Erythroblast (primary cell): ENCODE measurements around the gene GNE.
A peak's percentile ranks its signal among the peaks of the same experiment; 100 is the strongest.
"Not testable (repeated sequence)": the region's sequence is repeated elsewhere in the genome, so short reads cannot be mapped to it uniquely, and the experiment has no call there.

ENCODE experiments used
- DNase-seq, 2 experiments: peaks; one replicate each; lab custom pipeline; 2025; lab: John Stamatoyannopoulos, UW
- GATA1 ChIP-seq: IDR thresholded peaks from 2 replicates; pipeline ENCODE4 v1.6.1; 2011; ENCODE audit warnings: low read depth, mild to moderate bottlenecking, control low read depth, low read length, moderate library complexity
- POLR2A ChIP-seq: IDR thresholded peaks from 2 replicates; pipeline ENCODE4 v1.6.1; 2011; ENCODE audit warnings: mild to moderate bottlenecking, low read length

Gene GNE

GRCh38 chr9:36208521-36209253, 49.6 kb downstream of the GNE start:
- DNase-seq = no peak
- TF ChIP-seq GATA1 (no peak), POLR2A (no peak)

DNA sequence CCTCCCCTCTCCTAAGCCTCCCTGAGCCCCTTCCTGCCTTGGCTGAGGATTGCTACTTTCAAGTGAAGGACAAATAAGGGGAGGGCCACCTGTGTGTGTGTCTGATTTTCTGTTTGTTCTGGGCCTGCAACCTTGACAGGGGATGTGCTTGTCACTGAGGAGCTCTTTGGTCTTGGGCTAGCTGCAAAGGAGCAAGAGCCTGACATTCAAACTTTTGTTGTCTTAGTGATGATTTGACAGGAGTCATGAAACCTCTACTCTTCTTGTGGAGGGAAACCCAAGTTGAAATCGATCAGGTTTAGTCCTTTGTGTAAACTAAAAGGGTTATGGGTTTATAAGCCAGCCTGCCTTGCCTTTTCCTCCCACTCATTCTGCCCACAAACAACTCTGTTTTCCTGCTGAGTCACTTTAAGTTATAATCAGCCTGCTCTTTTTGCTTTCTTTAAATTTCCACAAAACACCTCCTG, 50.7 kb downstream of the GNE start:
- TF ChIP-seq POLR2A = no peak
- TF ChIP-seq GATA1 = no peak

DNA sequence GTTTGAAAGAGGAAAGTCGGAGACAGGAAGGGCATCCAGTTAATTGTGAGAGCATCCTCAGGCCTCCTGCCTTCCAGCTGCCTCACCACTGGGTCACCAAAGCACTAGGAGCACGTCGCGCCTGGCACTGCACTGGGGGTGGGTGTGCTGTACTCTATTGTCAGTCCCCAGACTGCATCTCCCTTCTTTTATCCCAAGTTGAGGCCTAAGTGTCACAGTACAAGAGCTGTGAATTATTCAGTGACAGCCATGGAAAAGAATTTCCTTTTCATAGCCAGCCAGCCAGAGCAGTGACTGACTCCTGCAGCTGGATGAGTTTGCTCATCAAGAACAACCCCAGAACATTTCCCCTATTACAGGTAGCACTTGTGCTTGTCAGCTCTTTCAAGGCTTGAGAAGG, 51.2 kb downstream of the GNE start:
- DNase-seq = no peak

More for the DNA sequence above, 50.7 kb downstream of the GNE start:
- DNase-seq = peak in 1 of 2 experiments; percentile 35

GRCh38 chr9:36204906-36205547, 53.2 kb downstream of the GNE start:
- DNase-seq = no peak
- TF ChIP-seq GATA1 = no peak
- TF ChIP-seq POLR2A = no peak

More for the DNA sequence above, 51.2 kb downstream of the GNE start:
- TF ChIP-seq POLR2A (no peak), GATA1 (no peak)

- no peak for TF ChIP-seq POLR2A
- no peak for TF ChIP-seq GATA1
- no peak for DNase-seq
These were observed 63.8 kb downstream of the GNE start for GRCh38 chr9:36194326-36195000.

DNA sequence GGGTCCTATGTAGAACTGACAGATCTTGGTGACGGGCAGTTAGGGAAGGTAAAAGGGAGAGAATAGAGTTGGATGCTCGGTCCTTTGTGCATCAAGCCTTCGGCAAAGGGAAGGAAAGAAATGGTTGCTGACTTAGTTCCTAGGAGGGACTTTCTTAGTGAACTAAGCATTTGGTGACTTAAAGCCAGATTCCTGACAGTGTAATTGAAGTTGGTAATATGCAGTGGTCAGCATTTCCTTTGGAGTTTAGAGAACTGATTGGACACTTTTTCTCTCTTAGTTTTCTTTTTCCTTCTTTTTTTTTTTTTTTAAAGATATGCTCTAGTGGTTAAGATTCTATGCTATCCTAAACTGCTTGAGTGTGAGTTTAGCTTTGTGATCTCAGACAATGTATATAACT, 65.2 kb downstream of the GNE start:
- TF ChIP-seq POLR2A (no peak), GATA1 (no peak)
- DNase-seq = no peak

- peak in 1 of 2 experiments; percentile 17 for DNase-seq
- no peak for TF ChIP-seq GATA1
- TF ChIP-seq POLR2A = no peak
These were observed 66.1 kb downstream of the GNE start for GRCh38 chr9:36192196-36192595.

DNA sequence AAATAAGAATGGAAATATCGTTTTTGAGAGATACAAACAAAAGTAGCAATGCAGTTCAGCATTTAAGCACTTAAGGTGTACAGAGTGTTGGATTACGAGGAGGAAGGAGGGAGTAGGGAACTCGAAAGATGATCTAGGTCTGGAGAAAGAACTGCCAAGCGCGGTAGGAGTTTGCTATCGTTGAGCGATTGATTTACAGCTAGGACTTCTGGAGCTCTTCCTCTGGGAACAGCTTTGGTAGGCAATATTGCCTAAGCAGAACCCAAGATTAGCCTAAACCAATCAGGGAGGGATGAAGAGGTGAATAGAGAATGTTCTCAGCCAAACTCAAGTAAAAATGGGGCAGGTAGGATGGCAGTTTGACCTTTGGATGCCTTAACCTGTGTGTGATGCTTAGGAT, 66.6 kb downstream of the GNE start:
- TF ChIP-seq POLR2A (no peak), GATA1 (no peak)
- peak in 1 of 2 experiments; percentile 57 for DNase-seq

- DNase-seq = peak; percentile 66 to 74
- TF ChIP-seq GATA1 = no peak
- no peak for TF ChIP-seq POLR2A
These were observed 67.0 kb downstream of the GNE start for GRCh38 chr9:36191290-36191645.

DNA sequence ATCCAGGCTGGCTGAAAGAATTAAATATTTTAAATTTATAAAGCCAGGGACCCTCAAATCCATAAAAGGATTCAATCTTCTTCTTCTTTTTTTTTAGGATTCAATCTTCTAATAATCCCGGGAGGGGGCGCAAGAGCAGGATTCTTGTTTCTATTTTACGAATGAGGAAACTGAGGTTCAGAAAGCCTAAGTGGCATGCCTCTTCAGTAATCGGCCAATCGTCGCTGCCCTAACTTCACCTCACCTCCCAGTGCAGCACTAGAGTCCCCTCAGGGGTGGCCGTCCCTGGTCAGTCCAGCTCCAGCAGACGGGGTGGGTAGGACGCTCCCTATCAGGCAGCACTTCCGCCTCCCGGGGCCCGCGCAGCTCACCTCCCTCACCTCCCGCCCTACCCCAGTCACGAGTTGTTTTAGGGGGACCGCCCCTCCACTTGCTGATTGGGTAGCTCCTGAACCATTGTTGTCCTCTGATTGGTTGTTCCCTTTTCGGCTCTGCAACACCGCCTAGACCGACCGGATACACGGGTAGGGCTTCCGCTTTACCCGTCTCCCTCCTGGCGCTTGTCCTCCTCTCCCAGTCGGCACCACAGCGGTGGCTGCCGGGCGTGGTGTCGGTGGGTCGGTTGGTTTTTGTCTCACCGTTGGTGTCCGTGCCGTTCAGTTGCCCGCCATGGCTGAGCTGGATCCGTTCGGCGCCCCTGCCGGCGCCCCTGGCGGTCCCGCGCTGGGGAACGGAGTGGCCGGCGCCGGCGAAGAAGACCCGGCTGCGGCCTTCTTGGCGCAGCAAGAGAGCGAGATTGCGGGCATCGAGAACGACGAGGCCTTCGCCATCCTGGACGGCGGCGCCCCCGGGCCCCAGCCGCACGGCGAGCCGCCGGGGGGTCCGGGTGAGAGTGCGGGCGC, 67.6 kb downstream of the GNE start, which contains the start of gene CLTA:
Gene CLTA, plus strand, starts transcription at position 534 of the 902 bp plus-strand sequence. Its CDS starts 136 bp downstream, at position 670.
- DNase-seq = peak; percentile 98
- peak; percentile 99 for TF ChIP-seq POLR2A
- no peak for TF ChIP-seq GATA1

- no peak for TF ChIP-seq POLR2A
- TF ChIP-seq GATA1 = no peak
- DNase-seq = peak; percentile 29 to 50
These were observed 68.3 kb downstream of the GNE start for GRCh38 chr9:36189976-36190375.

DNA sequence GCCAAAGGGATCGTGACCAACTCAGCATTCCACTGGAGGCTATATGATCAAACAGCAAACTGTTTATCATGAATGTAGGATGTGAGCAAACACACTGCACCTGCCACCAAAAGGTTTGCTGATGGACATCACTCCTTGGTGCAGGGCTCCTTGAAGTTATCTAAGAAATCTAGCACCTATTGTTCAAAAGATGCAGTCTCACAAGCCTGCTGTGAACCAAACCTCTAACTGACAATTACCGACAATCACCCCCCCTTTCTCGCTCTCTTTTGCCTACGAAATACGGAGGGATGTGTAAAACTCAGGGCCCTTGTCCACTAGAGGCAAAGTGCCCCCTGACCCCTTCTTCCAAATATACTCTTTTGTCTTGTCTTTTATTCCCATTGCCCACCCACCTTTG, 70.0 kb downstream of the GNE start:
- TF ChIP-seq GATA1 = no peak
- TF ChIP-seq POLR2A = no peak
- DNase-seq = no peak

DNA sequence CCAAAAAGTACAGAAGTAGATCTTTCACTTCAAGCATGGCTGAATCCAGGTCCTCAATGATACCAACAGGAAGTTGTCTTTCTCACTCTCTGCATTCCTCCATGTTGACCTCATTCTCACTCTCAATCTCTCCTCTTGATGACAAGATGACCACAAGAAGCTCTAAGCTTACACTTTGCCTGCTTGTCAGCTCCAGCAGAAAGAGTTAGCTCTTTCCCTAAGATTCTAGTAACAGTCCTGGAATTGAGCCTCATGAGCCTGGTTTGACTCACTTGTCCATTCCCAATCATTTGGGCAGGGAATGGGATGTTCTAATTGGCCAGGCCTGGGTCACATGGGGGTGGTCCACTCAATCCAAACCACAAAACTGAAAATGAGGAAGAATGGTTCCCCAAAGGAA, 70.8 kb downstream of the GNE start:
- no peak for TF ChIP-seq POLR2A
- no peak for TF ChIP-seq GATA1
- DNase-seq = no peak

GRCh38 chr9:36180243-36180642, 78.0 kb downstream of the GNE start:
- not testable (repeated sequence) for DNase-seq
